SK-N-SH (cell line): ENCODE measurements around the gene POMGNT1. TPM values are rescaled to one million over a fixed set of nuclear protein-coding genes. Genes with fewer than 3 reads are reported as not detected.

Source experiments
- CTCF ChIA-PET: fragments of 300-600, 350-600 bp; formaldehyde crosslinking; extraction: SDS; loops from one replicate; lab custom pipeline; 2021; lab: Yijun Ruan, JAX
- POLR2A ChIA-PET: fragments of 350-600 bp; sonication (Branson Sonifier 250); formaldehyde crosslinking; extraction: SDS; loops from one replicate; lab custom pipeline; 2020; ENCODE audit warnings: antibody characterized with exemption, inconsistent platforms; lab: Yijun Ruan, JAX
- DNase-seq: peaks from one replicate; pipeline ENCODE4 v3.0.0; 2012
- H2AFZ ChIP-seq: fragments of 200-600 bp; sonication (generic); 2 replicates; pipeline ENCODE4 v1.8.1; 2016; ENCODE audit warnings: antibody characterized with exemption, mild to moderate bottlenecking, low read depth
- H3F3A ChIP-seq: fragments of 200-600 bp; sonication (generic); replicated peaks from 2 replicates; pipeline ENCODE3; 2016; ENCODE audit warnings: antibody characterized with exemption, mild to moderate bottlenecking; ENCODE audit not compliant: insufficient read depth
- H3K27ac ChIP-seq, 2 experiments: fragments of 200-500 bp in 1 of 2; fragments of 200-600 bp in 1 of 2; sonication (Bioruptor generic) in 1 of 2; sonication (generic), shearing (Covaris generic) in 1 of 2; 2 replicates each; pipeline versions ENCODE4 v1.5.1 to v1.6.1; 2014 to 2016; ENCODE audit warnings: low read depth in 2 of 2, inconsistent platforms in 1 of 2, low read length in 1 of 2, mild to moderate bottlenecking in 1 of 2, mixed read lengths in 1 of 2
- H3K27me3 ChIP-seq: fragments of 200-600 bp; sonication (generic), shearing (Covaris generic); 2 replicates; pipeline ENCODE4 v1.6.1; 2016; ENCODE audit warnings: mixed run types; ENCODE audit not compliant: insufficient read depth
- H3K36me3 ChIP-seq, 2 experiments: fragments of 200-500 bp in 1 of 2; fragments of 200-600 bp in 1 of 2; sonication (Bioruptor generic) in 1 of 2; sonication (generic) in 1 of 2; replicated peaks in 1 of 2; 2 replicates each; pipeline versions ENCODE3 to v1.5.1; 2014 to 2016; ENCODE audit warnings: low read length in 1 of 2, mild to moderate bottlenecking in 1 of 2; ENCODE audit not compliant: insufficient read depth in 2 of 2, control insufficient read depth in 1 of 2
- H3K4me1 ChIP-seq, 2 experiments: fragments of 200-500 bp in 1 of 2; fragments of 200-600 bp in 1 of 2; sonication (Bioruptor generic) in 1 of 2; sonication (generic), shearing (Covaris generic) in 1 of 2; 2 replicates each; pipeline versions ENCODE4 v1.5.1 to v1.6.1; 2014 to 2016; ENCODE audit warnings: low read depth in 1 of 2, low read length in 1 of 2, mixed run types in 1 of 2; ENCODE audit not compliant: insufficient read depth in 2 of 2, control insufficient read depth in 1 of 2
- H3K4me2 ChIP-seq: fragments of 200-600 bp; sonication (generic), shearing (Covaris generic); 2 replicates; pipeline ENCODE4 v1.6.1; 2017; ENCODE audit warnings: mixed run types
- H3K4me3 ChIP-seq, 2 experiments: fragments of 200-500 bp in 1 of 2; fragments of 200-600 bp in 1 of 2; sonication (Bioruptor generic) in 1 of 2; sonication (generic), shearing (Covaris generic) in 1 of 2; 2 replicates each; pipeline versions ENCODE4 v1.5.1 to v1.8.1; 2014 to 2016; ENCODE audit warnings: low read depth in 2 of 2, inconsistent platforms in 1 of 2, low read length in 1 of 2, mild to moderate bottlenecking in 1 of 2, mixed read lengths in 1 of 2, moderate library complexity in 1 of 2
- H3K79me2 ChIP-seq: fragments of 200-600 bp; sonication (generic); 2 replicates; pipeline ENCODE4 v1.8.1; 2017; ENCODE audit warnings: mild to moderate bottlenecking; ENCODE audit not compliant: insufficient read depth
- H3K9ac ChIP-seq: fragments of 200-600 bp; sonication (generic); 2 replicates; pipeline ENCODE4 v1.6.1; 2017; ENCODE audit warnings: mixed run types
- H3K9me2 ChIP-seq: fragments of 200-600 bp; sonication (generic); 2 replicates; pipeline ENCODE4 v1.6.1; 2017; ENCODE audit warnings: mixed run types
- H3K9me3 ChIP-seq: fragments of 200-600 bp; sonication (generic); 2 replicates; pipeline ENCODE4 v1.6.1; 2017; ENCODE audit warnings: mixed run types, mild to moderate bottlenecking, moderate library complexity
- H4K20me1 ChIP-seq: fragments of 200-600 bp; sonication (generic); 2 replicates; pipeline ENCODE4 v1.6.1; 2017; ENCODE audit warnings: mild to moderate bottlenecking, mixed run types; ENCODE audit not compliant: insufficient read depth
- CTCF ChIP-seq: fragments of 200-600 bp; sonication (generic); IDR thresholded peaks from 2 replicates; pipeline ENCODE4 v1.6.1; 2017; ENCODE audit warnings: antibody characterized with exemption, mild to moderate bottlenecking, moderate library complexity
- EP300 ChIP-seq, 2 experiments: IDR thresholded peaks; 2 replicates each; pipeline versions ENCODE4 v1.4.0 to v1.6.1; 2012; ENCODE audit warnings: borderline replicate concordance in 1 of 2, low read depth in 1 of 2, low read length in 1 of 2
- FOXM1 ChIP-seq: IDR thresholded peaks from 2 replicates; pipeline ENCODE4 v1.4.0; 2012; ENCODE audit warnings: low read depth, mild to moderate bottlenecking
- IRF3 ChIP-seq: fragments of 150-350 bp; IDR thresholded peaks from 2 replicates; pipeline ENCODE4 v1.6.1; 2016; ENCODE audit warnings: mild to moderate bottlenecking, low read depth, low read length
- JUND ChIP-seq: IDR thresholded peaks from 2 replicates; pipeline ENCODE4 v1.4.0; 2012
- MAX ChIP-seq: IDR thresholded peaks from 2 replicates; pipeline ENCODE4 v1.4.0; 2012; ENCODE audit warnings: low read depth
- MEF2A ChIP-seq: IDR thresholded peaks from 2 replicates; pipeline ENCODE4 v1.4.0; 2012; ENCODE audit warnings: low read depth, borderline replicate concordance
- MXI1 ChIP-seq: IDR thresholded peaks from 2 replicates; pipeline ENCODE4 v1.6.1; 2012; ENCODE audit warnings: mild to moderate bottlenecking, low read depth, low read length, improper control_type of control experiment
- NRF1 ChIP-seq: IDR thresholded peaks from 2 replicates; pipeline ENCODE4 v1.6.1; 2012; ENCODE audit warnings: low read depth, mild to moderate bottlenecking, low read length
- RAD21 ChIP-seq: IDR thresholded peaks from 2 replicates; pipeline ENCODE4 v1.6.1; 2012; ENCODE audit warnings: mild to moderate bottlenecking, low read length
- RCOR1 ChIP-seq: fragments of 150-350 bp; IDR thresholded peaks from 2 replicates; pipeline ENCODE4 v1.6.1; 2017; ENCODE audit warnings: antibody characterized with exemption, low read length
- RXRA ChIP-seq: IDR thresholded peaks from 2 replicates; pipeline ENCODE4 v1.4.0; 2012; ENCODE audit warnings: low read depth, mild to moderate bottlenecking, borderline replicate concordance
- SIN3A ChIP-seq: IDR thresholded peaks from 2 replicates; pipeline ENCODE4 v1.6.1; 2012; ENCODE audit warnings: low read depth, mild to moderate bottlenecking, low read length, moderate library complexity, borderline replicate concordance
- TAF1 ChIP-seq: IDR thresholded peaks from 2 replicates; pipeline ENCODE4 v1.6.1; 2012; ENCODE audit warnings: low read depth, mild to moderate bottlenecking, low read length, moderate library complexity, borderline replicate concordance
- TCF12 ChIP-seq: IDR thresholded peaks from 2 replicates; pipeline ENCODE4 v1.4.0; 2012
- TEAD4 ChIP-seq: IDR thresholded peaks from 2 replicates; pipeline ENCODE4 v1.4.0; 2012; ENCODE audit warnings: mild to moderate bottlenecking, borderline replicate concordance; ENCODE audit not compliant: insufficient read depth
- USF1 ChIP-seq: IDR thresholded peaks from 2 replicates; pipeline ENCODE4 v1.4.0; 2012; ENCODE audit warnings: low read depth, borderline replicate concordance
- USF2 ChIP-seq: fragments of 150-350 bp; IDR thresholded peaks from 2 replicates; pipeline ENCODE4 v1.6.1; 2017; ENCODE audit warnings: antibody characterized with exemption, low read length, low read depth, borderline replicate concordance
- ZBTB33 ChIP-seq: IDR thresholded peaks from 2 replicates; pipeline ENCODE4 v1.4.0; 2012; ENCODE audit warnings: low read depth, borderline replicate concordance
- WGBS: methylation state at CpG from one replicate; pipeline ENCODE4 v1.1.6; 2017; ENCODE audit warnings: low lambda C conversion rate; 5-methylcytosine and 5-hydroxymethylcytosine counted together
- polyA plus RNA-seq, 3 experiments: library from polyadenylated mRNA; depleted of rRNA; stranded (reverse); fragments of >200 nt; gene quantifications; 2 replicates each; pipeline ENCODE4 v1.2.3, GENCODE V29; 2012

The POMGNT1 gene
- polyA plus RNA-seq, 1 of the 3 experiments (the other 2 are of a cell fraction) = 165 TPM

GRCh38 chr1:46176211-46176865 is 21.9 kb downstream of the POMGNT1 start, which contains the start of gene P3R3URF (continued):
- no peak for TF ChIP-seq ZBTB33
- TF ChIP-seq FOXM1 = no peak
- no peak for TF ChIP-seq TEAD4
- TF ChIP-seq TAF1 = no peak
- TF ChIP-seq MEF2A = no peak
- TF ChIP-seq NRF1 = no peak
- TF ChIP-seq, all 33 proteins: peak for 0

GRCh38 chr1:46175243-46175642 is 23.0 kb downstream of the POMGNT1 start:
- Histone ChIP-seq H3K36me3 (no peaks in the 10 kb centered on the region), H3F3A (peaks cover 5% of the 10 kb centered on the region), H3K4me2 (no peak overlapping the region), H3K27ac (no peak overlapping the region), H3K4me1 (peaks cover 9 to 11% of the 10 kb centered on the region in 2 experiments; a peak in 2 of 4 replicates), H2AFZ (no peak overlapping the region), H3K27me3 (no peaks in the 10 kb centered on the region), H3K9ac (no peak overlapping the region), H3K9me3 (no peaks in the 10 kb centered on the region), H3K4me3 (no peak overlapping the region), H3K9me2 (no peaks in the 10 kb centered on the region), H4K20me1 (no peaks in the 10 kb centered on the region), H3K79me2 (no peaks in the 10 kb centered on the region)
- ChIA-PET CTCF (interaction anchor here (0.6 to 1.7 kb wide), 4 partner anchors 48 to 138 kb away, joined by 3 to 5 read pairs (median 4); no protein-coding TSS in a partner anchor), POLR2A (interaction anchor here (0.6 kb wide), 1 partner anchor 12 kb away, joined by 3 read pairs; no protein-coding TSS in a partner anchor)
- 79% methylated on average over 3 of the region's 3 CpGs for WGBS
- no peak for DNase-seq
- TF ChIP-seq MXI1 (no peak), SIN3A (no peak), NRF1 (no peak), CTCF (no peak), USF2 (no peak), FOXM1 (no peak), RAD21 (no peak), RXRA (no peak), ZBTB33 (no peak), EP300 (IDR thresholded peaks at IDR 0.05; ENCODE audit: borderline replicate concordance in 1 of 2, low read depth in 1 of 2, low read length in 1 of 2) (no peak), TCF12 (no peak), TAF1 (no peak), JUND (no peak), USF1 (no peak), MAX (no peak), RCOR1 (no peak), IRF3 (no peak)
